ENCODE measurements around the gene SPRED2. TPM values are rescaled to one million over a fixed set of nuclear protein-coding genes. Genes with fewer than 3 reads are reported as not detected.
"Not testable (repeated sequence)": the region's sequence is repeated elsewhere in the genome, so short reads cannot be mapped to it uniquely, and the experiment has no call there.

SPRED2 gene
- total RNA-seq, 1 donor from 2014 or later: 46.3 TPM

GRCh38 chr2:65344182-65344581 is 88.2 kb downstream of the SPRED2 start:
- no peaks in the 10 kb centered on the region for H3K27me3 Mint-ChIP-seq (ENCODE audit: unreplicated experiment)
- H3K9me3 Mint-ChIP-seq (ENCODE audit: unreplicated experiment): no peaks in the 10 kb centered on the region
- no peak for TF ChIP-seq CTCF (IDR thresholded peaks at IDR 0.05)
- H3K4me3 Mint-ChIP-seq (ENCODE audit: unreplicated experiment): no peak overlapping the region
- DNase-seq (ENCODE audit: extremely low spot score, unreplicated experiment): no peak
- H3K27ac Mint-ChIP-seq (ENCODE audit: unreplicated experiment): no peak overlapping the region
- peaks cover 34% of the 10 kb centered on the region for H3K4me1 Mint-ChIP-seq (ENCODE audit: unreplicated experiment)
- peaks cover 9% of the 10 kb centered on the region for H3K36me3 Mint-ChIP-seq (ENCODE audit: unreplicated experiment)

- Mint-ChIP-seq H3K27ac (ENCODE audit: unreplicated experiment) (no peak overlapping the region), H3K9me3 (ENCODE audit: unreplicated experiment) (no peaks in the 10 kb centered on the region), H3K27me3 (ENCODE audit: unreplicated experiment) (no peaks in the 10 kb centered on the region), H3K4me1 (ENCODE audit: unreplicated experiment) (peaks cover 29% of the 10 kb centered on the region), H3K36me3 (ENCODE audit: unreplicated experiment) (peaks cover 9% of the 10 kb centered on the region), H3K4me3 (ENCODE audit: unreplicated experiment) (no peak overlapping the region)
- no peak for TF ChIP-seq CTCF (IDR thresholded peaks at IDR 0.05)
- no peak for DNase-seq (ENCODE audit: extremely low spot score, unreplicated experiment)
Observed at GRCh38 chr2:65343386-65343785, 89.0 kb downstream of the SPRED2 start.

- no peaks in the 10 kb centered on the region for H3K27me3 Mint-ChIP-seq (ENCODE audit: unreplicated experiment)
- peaks cover 12% of the 10 kb centered on the region for H3K36me3 Mint-ChIP-seq (ENCODE audit: unreplicated experiment)
- TF ChIP-seq CTCF (IDR thresholded peaks at IDR 0.05): no peak
- H3K4me3 Mint-ChIP-seq (ENCODE audit: unreplicated experiment): no peak overlapping the region
- H3K9me3 Mint-ChIP-seq (ENCODE audit: unreplicated experiment): no peaks in the 10 kb centered on the region
- H3K27ac Mint-ChIP-seq (ENCODE audit: unreplicated experiment): no peak overlapping the region
- peaks cover 16% of the 10 kb centered on the region for H3K4me1 Mint-ChIP-seq (ENCODE audit: unreplicated experiment)
- peak; percentile 59 for DNase-seq (ENCODE audit: extremely low spot score, unreplicated experiment)
Observed at GRCh38 chr2:65340898-65341681, 91.3 kb downstream of the SPRED2 start.

GRCh38 chr2:65339648-65340047 is 92.8 kb downstream of the SPRED2 start:
- Mint-ChIP-seq H3K27me3 (ENCODE audit: unreplicated experiment) (no peaks in the 10 kb centered on the region), H3K9me3 (ENCODE audit: unreplicated experiment) (no peaks in the 10 kb centered on the region), H3K4me3 (ENCODE audit: unreplicated experiment) (no peak overlapping the region), H3K27ac (ENCODE audit: unreplicated experiment) (no peak overlapping the region), H3K36me3 (ENCODE audit: unreplicated experiment) (peaks cover 18% of the 10 kb centered on the region), H3K4me1 (ENCODE audit: unreplicated experiment) (peaks cover 10% of the 10 kb centered on the region)
- no peak for DNase-seq (ENCODE audit: extremely low spot score, unreplicated experiment)
- TF ChIP-seq CTCF (IDR thresholded peaks at IDR 0.05): no peak

GRCh38 chr2:65338830-65339495 is 93.4 kb downstream of the SPRED2 start:
- H3K4me3 Mint-ChIP-seq (ENCODE audit: unreplicated experiment); H3K9me3 Mint-ChIP-seq (ENCODE audit: unreplicated experiment); H3K27me3 Mint-ChIP-seq (ENCODE audit: unreplicated experiment); H3K4me1 Mint-ChIP-seq (ENCODE audit: unreplicated experiment); H3K27ac Mint-ChIP-seq (ENCODE audit: unreplicated experiment): not testable (repeated sequence)
- peak; percentile 59 for DNase-seq (ENCODE audit: extremely low spot score, unreplicated experiment)
- peaks cover 19% of the 10 kb centered on the region for H3K36me3 Mint-ChIP-seq (ENCODE audit: unreplicated experiment)

GRCh38 chr2:65337915-65338314 is 94.5 kb downstream of the SPRED2 start:
- not testable (repeated sequence) for H3K27me3 Mint-ChIP-seq (ENCODE audit: unreplicated experiment); H3K27ac Mint-ChIP-seq (ENCODE audit: unreplicated experiment); H3K4me3 Mint-ChIP-seq (ENCODE audit: unreplicated experiment); DNase-seq (ENCODE audit: extremely low spot score, unreplicated experiment); H3K9me3 Mint-ChIP-seq (ENCODE audit: unreplicated experiment)
- H3K4me1 Mint-ChIP-seq (ENCODE audit: unreplicated experiment): peaks cover 19% of the 10 kb centered on the region
- peaks cover 24% of the 10 kb centered on the region for H3K36me3 Mint-ChIP-seq (ENCODE audit: unreplicated experiment)

All from osteocyte (in vitro differentiated cells).